SK-N-SH (cell line): ENCODE data around the gene STPG1.

Experiments
- GATA2 ChIP-seq: sonication (generic); formaldehyde crosslinking; IDR thresholded peaks from 2 replicates; pipeline ENCODE4 v1.5.0; 2020; ENCODE audit warnings: mild to moderate bottlenecking, missing genetic modification reagents
- TAF1 ChIP-seq: IDR thresholded peaks from 2 replicates; pipeline ENCODE4 v1.6.1; 2012; ENCODE audit warnings: low read depth, mild to moderate bottlenecking, low read length, moderate library complexity, borderline replicate concordance
- TF ChIP-seq, protein P1 (sequence below): IDR thresholded peaks from 2 replicates; pipeline ENCODE4 v1.4.0; 2012; ENCODE audit warnings: low read depth

DNA sequence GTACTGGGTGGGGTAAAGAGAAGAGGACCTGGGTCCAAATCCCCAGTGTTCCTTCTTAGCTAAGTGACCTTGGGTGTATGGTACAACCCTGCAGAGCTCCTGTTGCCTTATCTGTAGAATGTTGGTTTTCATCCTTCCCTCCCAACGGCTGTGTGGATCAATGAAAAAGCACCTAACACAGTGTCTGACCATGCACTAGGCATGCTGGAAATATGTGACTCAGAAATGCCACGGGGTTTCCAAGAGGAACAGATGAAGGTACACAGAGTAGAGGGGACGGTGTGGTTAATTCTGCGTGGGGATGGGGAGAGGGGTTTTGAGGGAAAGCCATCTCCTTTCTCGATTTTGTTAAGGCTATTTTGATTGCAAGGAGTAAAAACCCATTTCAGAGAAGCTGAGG is 10.6 kb upstream of the STPG1 start:
- TF ChIP-seq, protein P1, sequence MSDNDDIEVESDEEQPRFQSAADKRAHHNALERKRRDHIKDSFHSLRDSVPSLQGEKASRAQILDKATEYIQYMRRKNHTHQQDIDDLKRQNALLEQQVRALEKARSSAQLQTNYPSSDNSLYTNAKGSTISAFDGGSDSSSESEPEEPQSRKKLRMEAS: no peak
- no peak for TF ChIP-seq GATA2 (CRISPR knock-in tag)
- no peak for TF ChIP-seq TAF1
